Activated CD8-positive, alpha-beta memory T cell treated with anti-CD3 and anti-CD28 coated beads, Interleukin-2, amount 50 U/mL, for 48 hours (primary cell): ENCODE measurements around the gene TMEM132C.
"Not testable (repeated sequence)": the region's sequence is repeated elsewhere in the genome, so short reads cannot be mapped to it uniquely, and the experiment has no call there.

Experiments
- DNase-seq: peaks from one replicate; pipeline ENCODE4 v3.0.0-alpha.2; 2020

The TMEM132C gene

GRCh38 chr12:128423205-128423604 lies 156.2 kb downstream of the TMEM132C start:
- DNase-seq, result no peak

- no peak for DNase-seq
Measured at GRCh38 chr12:128424931-128425431, 158.0 kb downstream of the TMEM132C start.

GRCh38 chr12:128425666-128426331 lies 158.8 kb downstream of the TMEM132C start:
- DNase-seq, result no peak

- DNase-seq, result no peak
Measured at GRCh38 chr12:128426511-128426910, 159.5 kb downstream of the TMEM132C start.

- DNase-seq, result no peak
Measured at GRCh38 chr12:128439796-128440195, 172.8 kb downstream of the TMEM132C start.

- DNase-seq, result no peak
Measured at GRCh38 chr12:128442096-128442495, 175.1 kb downstream of the TMEM132C start.

GRCh38 chr12:128444598-128444997 lies 177.6 kb downstream of the TMEM132C start:
- DNase-seq, result no peak

- DNase-seq, result no peak
Measured at GRCh38 chr12:128445415-128446127, 178.6 kb downstream of the TMEM132C start.

GRCh38 chr12:128449146-128449894 lies 182.3 kb downstream of the TMEM132C start:
- no peak for DNase-seq

- DNase-seq, result no peak
Measured at GRCh38 chr12:128450810-128451209, 183.8 kb downstream of the TMEM132C start.

- DNase-seq, result no peak
Measured at GRCh38 chr12:128455851-128456250, 188.9 kb downstream of the TMEM132C start.

GRCh38 chr12:128456922-128457321 lies 190.0 kb downstream of the TMEM132C start:
- no peak for DNase-seq

GRCh38 chr12:128458301-128458974 lies 191.5 kb downstream of the TMEM132C start:
- no peak for DNase-seq

- DNase-seq, result no peak
Measured at GRCh38 chr12:128459067-128459466, 192.1 kb downstream of the TMEM132C start.

- DNase-seq, result no peak
Measured at GRCh38 chr12:128463881-128464280, 196.9 kb downstream of the TMEM132C start.

GRCh38 chr12:128467882-128468281 lies 200.9 kb downstream of the TMEM132C start:
- no peak for DNase-seq

- DNase-seq, result no peak
Measured at GRCh38 chr12:128468926-128469325, 202.0 kb downstream of the TMEM132C start.

GRCh38 chr12:128471491-128471890 lies 204.5 kb downstream of the TMEM132C start:
- DNase-seq, result no peak

GRCh38 chr12:128474916-128475315 lies 207.9 kb downstream of the TMEM132C start:
- no peak for DNase-seq

GRCh38 chr12:128476266-128476665 lies 209.3 kb downstream of the TMEM132C start:
- DNase-seq, result no peak

GRCh38 chr12:128483526-128484255 lies 216.7 kb downstream of the TMEM132C start:
- no peak for DNase-seq

- DNase-seq, result not testable (repeated sequence)
Measured at GRCh38 chr12:128497376-128497775, 230.4 kb downstream of the TMEM132C start.
